SKM-1 treated with dmso at 0.1 percent for 144 hours (cell line): ENCODE results near the gene MTA3.
"Not testable (repeated sequence)": the region's sequence is repeated elsewhere in the genome, so short reads cannot be mapped to it uniquely, and the experiment has no call there.

ENCODE experiments used
- DNase-seq: peaks from one replicate; lab custom pipeline; 2025; ENCODE audit not compliant: unreplicated experiment; lab: John Stamatoyannopoulos, UW

MTA3 gene

DNA sequence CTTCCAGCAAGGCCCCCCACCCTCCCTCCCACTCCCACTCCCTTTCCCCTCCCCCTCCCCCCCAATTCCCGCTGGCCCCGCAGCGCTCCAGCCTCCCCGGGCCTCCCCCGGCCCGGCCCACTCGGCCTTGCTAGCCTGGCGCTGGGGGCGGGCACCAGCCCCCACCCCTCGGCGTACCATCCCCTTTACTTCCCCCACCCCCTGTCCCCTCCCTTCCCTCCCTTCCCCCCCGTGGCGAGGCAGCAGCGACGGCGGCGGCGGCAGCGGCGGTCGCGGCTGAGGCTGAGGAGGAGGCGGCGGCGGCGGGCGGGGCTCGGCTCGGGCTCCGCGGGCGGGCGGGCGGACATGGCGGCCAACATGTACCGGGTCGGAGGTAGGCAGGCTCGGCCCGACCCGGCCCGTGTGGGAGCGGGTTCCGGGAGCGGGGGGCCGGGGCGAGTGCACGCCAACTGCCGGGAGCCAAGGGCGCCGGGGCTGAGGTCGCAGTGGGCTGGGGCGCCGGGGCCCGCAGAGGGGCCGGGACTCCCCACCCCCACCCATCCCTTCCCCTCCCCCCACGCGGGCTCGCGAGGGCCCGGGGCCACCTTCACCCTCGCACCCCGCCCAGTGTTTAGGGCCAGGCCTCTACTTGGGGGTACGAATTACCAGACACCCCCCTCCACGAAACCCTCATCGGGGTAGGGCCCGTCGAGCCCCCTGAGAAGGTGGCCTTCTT lies at the start of gene MTA3:
Gene MTA3 (plus strand): TSS at position 232 of the 715 bp plus-strand sequence. CDS start 114 bp downstream, at position 346.
- DNase-seq: no peak

GRCh38 chr2:42519624-42520023 lies 48.8 kb upstream of the MTA3 start:
- DNase-seq: no peak

- DNase-seq: no peak
Measured at GRCh38 chr2:42522035-42522434, 46.4 kb upstream of the MTA3 start.

DNA sequence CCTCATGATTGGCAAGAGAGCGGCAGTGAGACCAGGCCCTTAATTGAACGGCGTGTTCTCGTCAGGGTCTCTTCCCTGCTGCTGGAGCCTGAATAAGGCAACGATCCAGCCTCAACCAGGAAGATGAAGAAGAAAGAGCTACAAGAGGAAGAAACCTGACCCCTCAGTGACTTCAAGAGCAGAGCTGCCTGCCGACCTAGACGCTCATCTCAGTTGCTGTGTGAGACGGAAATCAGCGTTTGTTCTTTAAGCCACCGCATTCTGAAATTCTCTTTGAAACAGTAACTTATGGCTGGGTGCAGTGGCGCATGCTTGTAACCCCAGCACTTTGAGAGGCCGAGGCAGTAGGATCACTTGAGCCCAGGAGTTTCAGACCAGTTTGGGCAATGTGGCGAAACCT lies 45.1 kb upstream of the MTA3 start:
- no peak for DNase-seq

- DNase-seq: no peak
Measured at GRCh38 chr2:42532397-42532796, 36.0 kb upstream of the MTA3 start.

GRCh38 chr2:42537493-42537892 lies 30.9 kb upstream of the MTA3 start:
- no peak for DNase-seq

DNA sequence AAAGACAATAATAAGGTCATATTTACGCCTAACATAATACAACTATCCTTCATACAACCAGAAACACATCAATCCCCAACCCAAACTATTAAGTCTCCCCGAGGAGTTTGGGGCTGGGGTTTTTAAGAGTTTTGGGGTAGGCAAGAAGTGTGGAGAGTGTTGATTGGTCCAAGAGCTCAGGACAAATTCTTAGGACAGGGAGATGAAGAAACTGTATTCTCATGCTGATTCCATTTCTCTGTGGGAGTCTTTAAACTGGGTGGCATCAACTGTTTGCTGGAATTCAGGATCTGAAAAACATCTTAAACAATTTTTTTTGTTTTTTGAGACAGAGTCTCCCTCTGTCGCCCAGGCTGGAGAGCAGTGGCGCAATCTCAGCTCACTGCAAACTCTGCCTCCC lies 25.6 kb upstream of the MTA3 start:
- DNase-seq: no peak

DNA sequence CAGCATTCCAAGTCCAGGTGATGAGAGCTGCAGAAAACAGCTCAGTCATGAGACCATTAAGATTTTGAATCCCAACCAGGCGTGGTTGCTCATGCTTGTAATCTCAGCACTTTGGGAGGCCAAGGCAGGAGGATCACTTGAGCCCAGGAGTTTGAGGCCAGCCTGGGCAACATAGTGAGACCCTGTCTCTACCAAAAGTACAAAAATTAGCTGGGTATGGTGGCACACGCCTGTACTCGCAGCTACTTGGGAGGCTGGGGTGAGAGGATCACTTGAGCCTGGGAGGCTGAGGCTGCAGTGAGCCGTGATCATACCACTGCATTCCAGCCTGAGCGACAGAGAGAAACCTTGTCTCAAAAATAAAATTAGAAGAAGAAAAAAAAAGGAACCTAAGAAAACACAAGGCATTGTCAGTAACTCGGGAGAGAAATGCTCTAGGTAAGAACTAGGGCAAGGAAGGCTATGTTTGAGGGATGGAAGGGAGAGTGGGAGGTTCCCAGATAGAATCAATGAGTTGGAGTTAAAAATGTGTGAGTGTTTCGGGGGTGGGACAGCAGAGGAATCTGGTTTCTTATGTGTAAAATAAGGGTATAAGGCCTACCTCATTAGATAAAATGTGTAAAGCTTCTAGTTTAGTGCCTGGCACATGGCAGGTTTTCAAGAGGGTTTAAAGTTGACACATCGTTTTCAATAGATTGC lies 23.3 kb upstream of the MTA3 start:
- no peak for DNase-seq

DNA sequence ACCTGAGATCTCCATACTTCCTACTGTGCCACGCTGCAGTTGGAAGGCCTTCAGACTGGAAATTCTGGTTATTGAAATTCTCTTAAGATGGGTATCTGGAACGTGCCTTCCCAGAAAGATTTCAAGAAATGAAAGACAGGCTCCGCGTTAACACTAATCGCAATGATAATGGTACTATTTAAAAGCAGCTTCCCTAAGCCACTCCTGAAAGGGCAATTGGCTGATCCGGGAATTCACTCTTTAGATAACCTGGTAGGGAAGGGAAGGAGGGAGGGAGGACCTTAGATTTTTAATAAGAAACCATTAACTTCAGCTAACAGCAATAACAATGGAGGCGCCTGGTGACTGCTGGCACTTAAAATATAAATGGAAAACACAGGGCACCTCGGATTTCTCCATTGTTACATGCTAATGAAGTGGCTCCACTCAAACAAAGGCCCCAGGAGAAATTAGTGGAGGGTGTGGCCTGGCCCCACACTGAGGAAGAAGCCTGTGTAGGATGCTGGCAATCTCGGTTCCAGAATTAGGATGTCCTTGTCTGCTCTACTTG lies 22.5 kb upstream of the MTA3 start:
- DNase-seq: no peak

DNA sequence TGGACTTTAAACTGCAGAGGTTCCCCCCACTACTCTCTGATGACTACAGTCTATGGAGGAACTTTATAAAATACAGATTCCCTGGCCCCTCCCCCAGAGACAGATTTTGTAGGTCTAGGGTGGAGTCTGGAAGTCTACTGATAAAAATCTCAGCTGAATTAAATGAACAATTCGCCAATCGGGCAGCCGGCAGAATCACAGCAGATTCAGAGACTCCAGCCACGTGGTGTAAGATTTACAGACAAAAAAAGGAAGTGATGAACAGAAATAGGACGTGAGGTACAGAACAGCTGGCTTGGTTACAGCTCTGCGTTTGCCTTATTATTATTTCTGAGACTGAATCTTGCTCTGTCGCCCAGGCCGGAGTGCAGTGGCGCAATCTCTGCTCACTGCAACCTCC lies 21.4 kb upstream of the MTA3 start:
- DNase-seq: peak; percentile 77

- no peak for DNase-seq
Measured at GRCh38 chr2:42547446-42548295, 20.8 kb upstream of the MTA3 start.

DNA sequence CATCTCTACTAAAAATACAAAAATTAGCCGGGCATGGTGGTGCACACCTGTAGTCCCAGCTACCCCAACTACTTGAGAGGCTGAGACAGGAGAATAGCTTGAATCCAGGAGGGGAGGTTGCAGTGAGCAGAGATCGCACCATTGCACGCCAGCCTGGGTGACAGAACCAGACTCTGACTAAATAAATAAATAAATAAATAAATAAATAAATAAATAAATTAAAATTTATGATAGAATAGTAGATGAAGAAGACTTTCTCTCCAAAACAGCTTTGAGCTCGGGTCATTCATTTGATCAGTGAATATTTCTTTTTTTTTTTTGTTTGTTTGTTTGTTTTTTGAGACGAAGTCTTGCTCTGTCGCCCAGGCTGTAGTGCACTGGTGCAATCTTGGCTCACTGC lies 17.6 kb upstream of the MTA3 start:
- DNase-seq: no peak

DNA sequence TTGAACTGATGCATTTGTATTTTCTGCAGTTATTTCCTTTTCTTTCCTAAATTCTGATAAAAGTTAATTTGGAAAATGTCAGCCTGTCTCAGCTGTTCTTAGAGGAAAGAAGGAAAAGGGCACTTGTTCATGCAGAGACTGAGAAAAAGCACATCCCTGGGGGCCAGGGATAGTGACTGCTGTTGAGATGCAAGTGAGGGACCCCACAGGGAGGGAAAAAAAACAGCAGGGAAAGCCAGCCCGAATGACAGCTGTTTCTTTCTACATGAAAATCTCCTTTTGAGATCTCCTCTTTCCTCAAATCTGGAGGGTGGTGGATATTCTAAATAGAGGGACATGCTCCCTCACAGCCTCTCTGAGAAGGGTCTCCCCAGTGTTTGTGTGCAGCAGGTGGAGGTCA lies 14.0 kb upstream of the MTA3 start:
- DNase-seq: no peak

- no peak for DNase-seq
Measured at GRCh38 chr2:42556315-42556890, 12.0 kb upstream of the MTA3 start.

DNA sequence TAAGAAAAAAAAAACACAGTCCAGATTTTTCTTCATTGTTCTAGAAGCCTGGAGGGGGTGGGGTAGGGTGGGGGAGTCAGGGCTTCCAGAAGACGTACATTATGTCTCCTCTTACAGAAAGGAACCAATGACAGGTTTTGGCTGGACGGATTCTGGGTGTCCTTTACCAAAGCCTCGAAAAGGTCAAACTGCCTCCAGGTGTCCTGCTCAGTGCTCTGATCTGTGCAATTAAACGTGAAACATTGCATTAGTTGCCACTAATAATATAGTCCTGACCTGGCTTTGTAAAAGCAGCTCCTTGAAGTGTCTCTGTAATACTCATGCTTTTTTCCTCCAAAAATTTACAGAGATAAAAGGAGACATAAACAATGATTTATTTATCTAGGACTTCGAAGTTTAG lies 11.1 kb upstream of the MTA3 start:
- DNase-seq: no peak

GRCh38 chr2:42558827-42559226 lies 9.6 kb upstream of the MTA3 start:
- DNase-seq: no peak

DNA sequence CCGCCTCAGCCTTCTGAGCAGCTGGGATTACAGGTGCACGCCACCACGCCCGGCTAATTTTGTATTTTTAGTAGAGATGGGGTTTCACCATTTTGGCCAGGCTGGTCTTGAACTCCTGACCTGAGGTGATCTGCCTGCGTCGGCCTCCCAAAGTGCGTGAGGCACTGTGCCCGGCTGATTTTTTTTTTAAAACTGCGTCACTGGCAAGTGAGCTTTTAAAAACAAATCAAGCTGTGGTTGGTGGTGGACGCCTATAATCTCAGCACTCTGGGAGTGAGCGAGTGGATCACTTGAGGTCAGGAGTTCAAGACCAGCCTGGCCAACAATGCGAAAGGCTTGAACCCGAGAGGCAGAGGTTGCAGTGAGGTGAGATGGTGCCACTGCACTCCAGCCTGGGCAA lies 8.3 kb upstream of the MTA3 start:
- DNase-seq: not testable (repeated sequence)

- DNase-seq: no peak
Measured at GRCh38 chr2:42560899-42561298, 7.5 kb upstream of the MTA3 start.

- no peak for DNase-seq
Measured at GRCh38 chr2:42562474-42563144, 5.8 kb upstream of the MTA3 start.

GRCh38 chr2:42566025-42566424 lies 2.4 kb upstream of the MTA3 start:
- DNase-seq: no peak
